Cortex of kidney (tissue), 1 donor: ENCODE measurements around the gene FAM161A.
"Not testable (repeated sequence)": the region's sequence is repeated elsewhere in the genome, so short reads cannot be mapped to it uniquely, and the experiment has no call there.

Source experiments
- DNase-seq: peaks from one replicate; lab custom pipeline; 2025; lab: John Stamatoyannopoulos, UW

Gene FAM161A

GRCh38 chr2:61841286-61841685 lies 12.6 kb downstream of the FAM161A start:
- no peak for DNase-seq

- no peak for DNase-seq
Measured at GRCh38 chr2:61834893-61835292, 19.0 kb downstream of the FAM161A start.

- DNase-seq = no peak
Measured at GRCh38 chr2:61833971-61834370, 19.9 kb downstream of the FAM161A start.

GRCh38 chr2:61832183-61832841 lies 21.5 kb downstream of the FAM161A start:
- no peak for DNase-seq

GRCh38 chr2:61822255-61822654 lies 31.6 kb downstream of the FAM161A start:
- no peak for DNase-seq

- no peak for DNase-seq
Measured at GRCh38 chr2:61816480-61817355, 37.1 kb downstream of the FAM161A start.

GRCh38 chr2:61814539-61815160 lies 39.2 kb downstream of the FAM161A start:
- no peak for DNase-seq

GRCh38 chr2:61813314-61813713 lies 40.5 kb downstream of the FAM161A start:
- DNase-seq = not testable (repeated sequence)

- DNase-seq = no peak
Measured at GRCh38 chr2:61811821-61812220, 42.0 kb downstream of the FAM161A start.

GRCh38 chr2:61810203-61810602 lies 43.7 kb downstream of the FAM161A start:
- not testable (repeated sequence) for DNase-seq

GRCh38 chr2:61808693-61809092 lies 45.2 kb downstream of the FAM161A start:
- DNase-seq = not testable (repeated sequence)

GRCh38 chr2:61807036-61807757 lies 46.7 kb downstream of the FAM161A start:
- DNase-seq = no peak

GRCh38 chr2:61802548-61802947 lies 51.3 kb downstream of the FAM161A start:
- DNase-seq = no peak

GRCh38 chr2:61799099-61799498 lies 54.8 kb downstream of the FAM161A start:
- no peak for DNase-seq

- DNase-seq = not testable (repeated sequence)
Measured at GRCh38 chr2:61797446-61797845, 56.4 kb downstream of the FAM161A start.

- DNase-seq = no peak
Measured at GRCh38 chr2:61795408-61795807, 58.5 kb downstream of the FAM161A start.

GRCh38 chr2:61793389-61793836 lies 60.4 kb downstream of the FAM161A start:
- no peak for DNase-seq

- DNase-seq = no peak
Measured at GRCh38 chr2:61792355-61792890, 61.4 kb downstream of the FAM161A start.

GRCh38 chr2:61789807-61790602 lies 63.9 kb downstream of the FAM161A start:
- no peak for DNase-seq

- no peak for DNase-seq
Measured at GRCh38 chr2:61787941-61788563, 65.8 kb downstream of the FAM161A start.
